ENCODE measurements around the gene SPINT3.

Gene SPINT3

GRCh38 chr20:45515147-45515913, at the start of gene SPINT3:
TSS of gene SPINT3 (minus strand) at chr20:45515622. CDS start at chr20:45515608, 14 bp downstream.
- no peak for DNase-seq

GRCh38 chr20:45564760-45565276, 49.4 kb upstream of the SPINT3 start:
- no peak for DNase-seq

GRCh38 chr20:45555198-45555597, 39.8 kb upstream of the SPINT3 start:
- DNase-seq, result no peak

GRCh38 chr20:45552456-45552855, 37.0 kb upstream of the SPINT3 start:
- DNase-seq, result peak in 1 of 3 experiments; percentile 19

GRCh38 chr20:45550765-45551164, 35.3 kb upstream of the SPINT3 start:
- no peak for DNase-seq

DNA sequence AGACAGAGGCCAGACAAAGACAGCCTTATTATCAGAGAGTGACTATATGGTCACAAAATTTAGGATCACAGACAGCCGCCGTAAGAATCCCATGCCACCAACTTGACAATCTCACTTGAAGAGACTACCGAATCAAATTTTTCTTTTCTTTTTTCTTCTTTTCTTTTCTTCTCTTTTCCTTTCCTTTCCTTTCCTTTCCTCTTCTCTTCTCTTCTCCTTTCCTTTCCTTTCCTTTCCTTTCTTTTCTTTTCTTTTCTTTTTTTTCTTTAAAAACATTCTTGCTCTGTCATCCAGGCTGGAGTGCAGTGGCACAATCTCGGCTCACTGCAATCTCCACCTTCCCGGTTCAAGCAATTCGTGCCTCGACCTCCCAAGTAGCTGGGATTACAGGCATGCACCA, 33.0 kb upstream of the SPINT3 start:
- no peak for DNase-seq

DNA sequence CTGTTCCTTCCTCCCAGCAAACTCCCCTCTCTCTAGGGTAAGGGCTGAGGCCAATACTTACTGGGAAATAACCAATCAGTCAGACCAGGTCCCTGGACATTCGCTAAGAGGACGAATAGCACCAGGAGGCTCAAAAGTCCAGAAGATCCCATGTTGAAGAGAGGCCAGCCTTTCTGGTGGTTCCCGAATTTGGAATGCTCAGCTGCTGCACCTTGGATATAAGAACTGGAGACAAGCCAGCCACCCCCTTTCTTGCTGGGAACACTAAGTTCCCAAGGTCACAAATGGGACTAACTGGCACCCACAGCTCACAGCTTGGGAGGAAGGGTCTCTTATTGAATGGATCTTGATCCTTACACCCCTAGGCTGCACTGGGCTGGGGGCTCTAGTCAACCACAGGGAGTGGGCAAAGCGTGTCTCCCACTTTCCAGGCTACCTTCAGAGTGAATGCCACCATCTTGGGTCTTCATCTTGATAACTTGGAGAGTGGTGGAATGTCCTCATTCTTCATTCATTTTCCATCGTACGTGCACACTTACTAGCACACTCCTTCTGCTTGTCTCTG, 31.9 kb upstream of the SPINT3 start, which contains the start of gene EPPIN:
TSS of gene EPPIN (minus strand) at position 196 of the 565 bp plus-strand sequence. CDS start at position 152, 44 bp downstream.
- DNase-seq, result no peak

DNA sequence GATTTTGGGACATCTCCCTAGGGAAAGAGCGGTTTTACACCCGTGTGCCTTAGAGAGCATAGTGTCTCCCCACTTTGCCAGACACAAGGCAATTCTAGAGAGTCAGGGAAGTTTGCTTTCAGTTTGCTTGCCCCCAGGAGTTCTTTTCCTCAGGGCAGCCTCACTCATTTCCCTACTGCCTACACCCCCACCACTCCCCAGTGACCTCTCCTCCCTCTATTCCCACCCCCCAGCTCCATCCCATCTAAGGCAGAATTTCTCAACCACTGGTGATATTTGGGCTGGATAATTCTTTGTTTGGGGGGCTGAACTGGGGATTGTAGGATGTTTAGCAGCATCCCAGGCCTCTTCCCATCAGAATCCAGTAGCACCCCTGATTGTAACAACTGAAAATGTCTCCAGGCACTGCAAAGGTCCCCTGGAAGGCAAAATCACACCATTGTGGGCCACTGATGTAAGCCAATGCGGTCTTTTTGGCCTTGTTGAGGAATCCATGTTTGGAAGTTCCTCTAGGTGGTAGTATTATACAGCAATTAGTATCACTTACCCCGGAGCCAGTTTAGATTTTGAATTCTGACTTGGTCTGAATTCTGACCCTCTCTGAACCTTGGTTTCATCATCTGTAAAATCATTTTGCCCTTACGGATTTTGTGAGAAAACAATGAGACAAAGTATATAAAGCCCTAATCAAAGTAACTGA, 30.5 kb upstream of the SPINT3 start:
- DNase-seq, result peak in 1 of 3 experiments; percentile 39

- DNase-seq, result no peak
Measured at GRCh38 chr20:45545351-45545750, 29.9 kb upstream of the SPINT3 start.

- DNase-seq, result no peak
Measured at GRCh38 chr20:45539382-45539781, 24.0 kb upstream of the SPINT3 start, which contains the start of gene WFDC6. TSS of gene WFDC6 (minus strand) at chr20:45539482. CDS start at chr20:45539407, 75 bp downstream.

GRCh38 chr20:45538209-45538799, 22.9 kb upstream of the SPINT3 start:
- peak in 1 of 3 experiments; percentile 35 for DNase-seq

- no peak for DNase-seq
Measured at GRCh38 chr20:45527294-45527693, 11.9 kb upstream of the SPINT3 start.

- no peak for DNase-seq
Measured at GRCh38 chr20:45523821-45524220, 8.4 kb upstream of the SPINT3 start.

GRCh38 chr20:45518282-45518681, 2.9 kb upstream of the SPINT3 start:
- DNase-seq, result no peak

DNA sequence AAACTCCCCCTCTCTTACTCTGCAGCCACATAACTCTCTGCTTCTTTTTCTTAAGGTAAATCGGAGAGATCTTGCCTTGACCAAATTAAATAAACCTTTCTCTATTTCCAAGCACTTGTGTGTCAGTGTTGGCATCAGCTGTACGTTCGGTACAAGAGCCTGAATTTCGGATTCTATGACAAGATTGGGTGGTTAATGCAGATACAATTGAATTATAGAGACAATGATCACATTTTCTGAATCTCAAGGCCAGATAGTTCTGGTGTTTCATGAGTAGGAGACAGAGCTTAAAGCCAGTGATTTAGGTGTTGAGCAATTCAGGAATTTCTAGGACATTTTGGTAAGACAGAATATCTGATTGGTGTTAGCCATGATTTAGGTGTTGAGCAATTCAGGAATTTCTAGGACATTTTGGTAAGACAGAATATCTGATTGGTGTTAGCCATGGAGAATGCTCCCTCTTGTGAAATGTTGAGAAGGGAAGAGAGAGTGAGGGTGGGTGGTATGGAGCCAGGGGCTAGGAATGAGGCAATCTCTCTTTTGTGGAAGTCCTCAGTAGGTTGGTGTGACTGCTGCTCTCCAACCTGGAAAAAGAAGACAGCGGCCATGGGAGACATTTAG, 5.1 kb downstream of the SPINT3 start:
- DNase-seq, result no peak

- no peak for DNase-seq
Measured at GRCh38 chr20:45509091-45509490, 6.3 kb downstream of the SPINT3 start.

DNA sequence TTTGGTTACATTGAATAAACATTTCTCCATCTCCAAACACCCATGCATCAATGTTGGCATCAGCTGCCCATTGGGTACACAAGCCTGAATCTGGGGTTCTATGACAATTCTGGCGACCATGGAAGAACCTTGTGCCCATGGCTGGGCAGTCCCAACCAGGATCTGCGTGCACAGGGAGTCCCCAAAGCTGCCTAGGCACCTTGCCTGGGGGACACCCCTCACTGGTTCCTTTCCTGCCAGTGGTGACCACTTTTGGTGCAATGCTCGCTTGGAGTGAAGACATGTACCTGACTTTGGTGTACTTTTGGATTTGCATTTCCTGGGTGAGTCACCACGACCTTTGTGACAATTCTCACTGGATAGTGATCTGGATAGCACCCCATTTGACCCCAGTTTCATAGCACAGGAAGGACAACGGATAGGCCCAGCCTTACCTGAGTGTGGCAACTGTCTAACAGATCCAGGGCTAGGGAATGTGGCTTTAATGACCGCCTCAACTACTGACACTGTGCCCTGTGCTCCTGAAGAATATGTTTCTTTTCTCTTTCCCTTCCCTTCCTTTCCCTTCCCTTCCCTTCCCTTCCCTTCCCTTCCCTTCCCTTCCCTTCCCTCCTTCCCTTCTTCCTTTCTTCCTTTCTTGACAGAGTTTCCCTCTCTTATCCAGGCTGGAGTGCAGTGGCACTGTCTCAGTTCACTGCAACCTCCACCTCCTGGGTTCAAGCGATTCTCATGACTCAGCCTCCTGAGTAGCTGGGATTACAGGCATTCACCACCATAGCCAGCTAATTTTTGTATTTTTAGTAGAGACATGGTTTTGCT, 7.1 kb downstream of the SPINT3 start:
- DNase-seq, result no peak

DNA sequence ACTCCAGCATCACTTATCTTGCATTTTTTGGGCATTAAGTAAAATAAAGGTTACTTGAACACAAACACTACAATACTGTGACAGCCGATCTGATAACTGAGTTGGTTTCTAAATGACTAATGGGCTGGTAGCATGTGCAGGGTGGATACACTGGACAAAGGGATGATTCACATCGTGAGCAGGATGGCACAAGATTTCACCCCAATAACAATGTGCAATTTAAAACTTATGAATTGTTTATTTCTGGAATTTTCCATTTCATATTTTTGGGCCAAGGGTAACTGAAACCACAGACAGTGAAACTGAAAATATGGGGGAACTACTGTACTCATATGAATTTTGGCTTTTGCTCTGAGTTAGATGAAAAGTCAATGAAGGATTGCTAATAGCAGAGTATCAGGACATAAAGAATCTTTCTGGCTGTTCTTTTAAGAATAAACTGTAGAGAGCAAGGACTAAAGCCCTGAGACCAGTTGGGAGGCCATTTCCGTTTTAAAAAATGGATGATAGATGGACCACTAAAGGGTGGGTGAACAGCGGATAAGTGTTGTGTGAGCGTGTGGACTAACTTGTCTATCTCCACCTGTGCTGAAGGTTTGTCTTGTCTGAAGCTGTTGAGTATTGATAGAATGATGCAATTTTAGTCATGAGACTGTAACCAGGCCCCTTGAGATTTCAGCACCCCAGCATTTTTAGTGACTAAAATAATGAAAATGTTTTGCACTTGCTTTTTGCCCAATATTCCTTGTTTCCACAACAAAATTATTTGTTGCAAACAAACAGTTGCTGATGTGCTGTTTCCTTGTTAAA, 8.2 kb downstream of the SPINT3 start:
- DNase-seq, result no peak

- no peak for DNase-seq
Measured at GRCh38 chr20:45506398-45506797, 9.0 kb downstream of the SPINT3 start.

GRCh38 chr20:45503403-45503802, 12.0 kb downstream of the SPINT3 start:
- no peak for DNase-seq

GRCh38 chr20:45502561-45502960, 12.9 kb downstream of the SPINT3 start:
- DNase-seq, result no peak

Data from NCI-H1417 (cell line).